LHCN-M2 (cell line): ENCODE data around the gene COL6A3. TPM values are rescaled to one million over a fixed set of nuclear protein-coding genes. Genes with fewer than 3 reads are reported as not detected.
A peak's percentile ranks its signal among the peaks of the same experiment; 100 is the strongest.

Experiments
- DNase-seq: peaks from one replicate; pipeline ENCODE4 v3.0.0-alpha.2; 2012; ENCODE audit warnings: low read depth
- total RNA-seq: library from RNA; depleted of rRNA; stranded (reverse); fragments of >200 nt; gene quantifications from 2 replicates; pipeline ENCODE4 v1.2.3, GENCODE V29; 2014

COL6A3 gene
- total RNA-seq, 1 experiment from 2014 or later = 5.2 TPM

- peak; percentile 57 for DNase-seq
Observed at GRCh38 chr2:237296756-237297155, 117.2 kb downstream of the COL6A3 start.

DNA sequence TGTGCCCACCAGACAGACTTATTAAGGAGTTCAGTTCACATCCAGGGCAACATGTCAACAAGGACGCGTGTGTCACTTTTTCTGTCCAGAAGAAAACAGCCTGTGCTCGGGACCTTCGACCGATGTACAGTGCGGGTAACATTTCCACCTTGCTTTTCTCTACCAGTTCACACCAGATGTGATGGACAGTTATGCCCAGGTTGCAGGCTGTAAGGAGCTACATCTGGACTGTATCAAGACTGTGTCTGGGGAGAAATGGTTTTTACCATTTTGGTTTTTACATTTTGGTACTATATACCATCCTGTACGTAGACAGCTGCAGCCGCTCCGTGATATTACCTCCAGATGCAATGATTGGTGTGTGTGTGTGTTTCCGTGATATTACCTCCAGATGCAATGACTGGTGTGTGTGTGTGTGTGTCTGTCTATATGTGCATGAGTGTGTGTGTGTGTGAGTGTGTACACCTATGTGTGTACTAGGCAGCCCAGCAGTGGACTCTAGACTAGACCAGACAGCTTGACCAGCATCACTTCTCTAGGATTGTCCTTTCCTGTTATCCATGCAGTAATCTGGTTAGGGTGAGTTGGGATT is 118.0 kb downstream of the COL6A3 start:
- no peak for DNase-seq

- no peak for DNase-seq
Observed at GRCh38 chr2:237294460-237294859, 119.5 kb downstream of the COL6A3 start.

DNA sequence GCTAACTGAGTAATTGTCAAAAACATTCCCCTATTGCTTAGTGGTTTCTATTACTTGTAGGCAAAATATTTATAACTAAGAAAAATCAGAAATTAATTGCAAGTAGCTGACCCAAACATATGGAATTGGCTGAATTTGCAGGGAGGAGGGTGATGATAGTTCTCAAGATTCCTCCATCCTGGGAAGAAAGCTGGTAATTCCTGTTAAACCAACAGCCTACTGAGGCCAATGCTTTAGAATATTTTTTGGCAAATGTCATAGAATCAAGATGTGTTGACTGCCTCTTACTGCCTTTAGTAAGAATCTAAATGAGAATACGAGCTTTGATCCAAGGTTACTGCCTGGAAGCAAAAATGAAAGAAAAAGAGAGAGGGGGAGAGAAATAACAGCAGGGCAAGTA is 120.0 kb downstream of the COL6A3 start:
- no peak for DNase-seq

DNA sequence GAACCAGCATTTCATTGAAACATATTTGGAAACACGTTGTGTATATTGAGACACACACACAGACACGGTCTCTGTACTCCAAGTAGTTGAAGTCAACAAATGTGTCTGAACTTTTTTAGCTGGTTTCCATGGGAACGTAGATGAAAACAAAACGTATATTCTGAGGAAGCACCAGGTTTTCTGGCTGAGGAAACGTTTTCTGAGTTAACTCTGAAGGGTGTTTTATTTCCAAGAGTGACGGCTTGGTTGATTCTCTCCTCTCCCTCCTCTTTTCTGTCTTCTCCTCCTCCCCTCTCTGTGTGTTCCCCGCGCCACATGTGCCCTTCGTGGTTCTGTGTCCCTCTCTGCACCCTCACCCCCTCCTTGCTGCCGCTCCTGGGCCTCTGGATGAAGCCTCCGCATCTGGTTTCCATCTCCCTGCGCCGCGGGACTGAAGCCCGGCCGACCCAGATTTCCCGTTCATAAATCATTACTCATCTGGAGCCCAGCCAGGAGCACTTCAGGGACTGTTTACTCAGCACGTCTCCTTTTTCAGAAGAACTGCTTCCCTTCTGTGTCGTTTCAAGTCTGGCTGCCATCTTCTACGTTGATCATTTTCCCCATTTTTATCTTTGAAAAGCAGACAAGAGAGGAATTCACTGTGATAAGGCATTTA is 122.7 kb downstream of the COL6A3 start:
- DNase-seq = peak; percentile 99

DNA sequence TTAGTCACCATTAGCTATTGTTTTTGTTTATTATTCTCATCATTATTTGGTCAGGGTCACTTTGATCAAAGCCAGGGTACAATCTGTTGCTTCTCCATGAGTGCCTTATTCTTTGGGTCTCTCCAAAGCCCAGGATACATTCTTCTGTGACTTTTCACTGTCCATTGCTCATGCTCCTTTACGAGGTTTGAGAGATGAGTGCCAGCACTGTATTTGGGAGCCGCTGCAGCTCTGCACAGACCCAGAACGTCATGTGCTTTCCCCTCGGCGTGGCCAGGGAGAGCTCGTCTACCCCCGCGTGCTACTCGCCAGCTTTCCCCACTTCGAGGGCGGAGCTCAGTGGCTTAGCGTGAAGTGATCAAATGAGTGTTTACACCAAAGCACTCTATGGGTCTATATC is 123.7 kb downstream of the COL6A3 start:
- peak; percentile 75 for DNase-seq

DNA sequence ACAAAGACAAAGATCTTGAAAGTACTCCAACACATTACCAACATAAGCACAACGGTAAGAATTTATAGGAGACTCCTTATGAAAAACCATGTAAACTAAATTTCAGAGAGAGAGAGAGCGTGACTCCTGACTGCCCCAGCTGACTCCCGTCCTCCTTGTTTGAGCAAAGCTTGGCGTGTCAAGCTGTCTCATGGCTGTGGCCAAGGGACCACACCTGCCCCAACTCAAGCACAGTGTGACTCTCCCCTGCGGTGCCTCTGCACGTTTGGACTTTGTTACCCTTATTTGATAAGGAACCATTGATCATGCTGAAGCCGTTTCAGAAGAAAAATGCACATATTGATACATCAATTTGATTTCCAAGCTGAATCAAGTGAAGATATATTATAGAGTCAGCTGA is 124.8 kb downstream of the COL6A3 start:
- DNase-seq = no peak

GRCh38 chr2:237287872-237288271 is 126.1 kb downstream of the COL6A3 start:
- DNase-seq = no peak

- DNase-seq = peak; percentile 83
Observed at GRCh38 chr2:237283131-237283928, 130.6 kb downstream of the COL6A3 start.

DNA sequence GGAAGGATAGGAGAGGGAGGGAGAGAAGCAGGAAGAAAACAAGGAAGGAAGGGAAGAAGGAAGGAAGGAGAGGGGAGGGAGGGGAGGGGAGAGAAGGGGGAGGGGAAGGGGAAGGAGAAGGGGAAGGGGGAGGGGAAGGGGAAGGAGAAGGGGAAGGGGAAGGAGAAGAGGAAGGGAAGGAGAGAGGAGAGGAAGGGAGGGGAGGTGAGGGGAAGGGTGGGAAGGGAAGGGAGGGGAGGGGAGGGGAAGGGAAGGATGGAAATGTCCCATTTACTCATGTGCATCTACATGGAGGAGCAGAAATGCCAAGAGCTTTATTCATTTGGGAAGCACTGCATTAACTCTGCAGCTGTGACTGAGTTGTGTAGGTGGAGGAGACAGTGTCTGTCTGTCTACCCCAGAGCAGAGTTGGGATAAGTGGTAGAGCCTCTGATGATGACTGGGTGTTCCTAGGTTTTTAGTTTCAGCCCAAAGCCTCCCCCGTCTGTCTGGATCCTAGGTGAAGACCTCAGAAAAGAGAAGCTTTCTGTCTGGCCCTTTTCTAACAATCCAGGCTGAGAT is 131.3 kb downstream of the COL6A3 start:
- no peak for DNase-seq

- DNase-seq = peak; percentile 88
Observed at GRCh38 chr2:237281836-237282306, 132.1 kb downstream of the COL6A3 start.

- no peak for DNase-seq
Observed at GRCh38 chr2:237280939-237281338, 133.0 kb downstream of the COL6A3 start.

DNA sequence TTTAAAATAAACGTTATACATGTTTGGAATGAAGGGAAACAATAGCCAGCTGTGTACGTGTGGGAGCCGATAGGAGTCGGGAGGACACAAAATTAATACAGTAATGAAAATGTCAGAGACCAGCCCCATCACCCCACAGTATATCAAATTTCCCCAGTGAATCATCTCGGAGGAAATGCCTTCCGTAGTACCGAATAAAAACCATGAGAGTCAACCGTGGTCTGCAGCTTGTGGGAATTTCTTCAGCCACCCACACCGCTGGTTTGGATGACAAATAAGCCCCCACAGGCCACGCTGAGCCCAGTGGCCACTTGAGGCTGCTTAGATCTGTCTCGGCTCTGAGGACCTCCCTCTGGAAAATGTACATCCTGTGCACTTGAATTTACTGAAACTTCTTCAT is 133.7 kb downstream of the COL6A3 start:
- DNase-seq = peak; percentile 94

DNA sequence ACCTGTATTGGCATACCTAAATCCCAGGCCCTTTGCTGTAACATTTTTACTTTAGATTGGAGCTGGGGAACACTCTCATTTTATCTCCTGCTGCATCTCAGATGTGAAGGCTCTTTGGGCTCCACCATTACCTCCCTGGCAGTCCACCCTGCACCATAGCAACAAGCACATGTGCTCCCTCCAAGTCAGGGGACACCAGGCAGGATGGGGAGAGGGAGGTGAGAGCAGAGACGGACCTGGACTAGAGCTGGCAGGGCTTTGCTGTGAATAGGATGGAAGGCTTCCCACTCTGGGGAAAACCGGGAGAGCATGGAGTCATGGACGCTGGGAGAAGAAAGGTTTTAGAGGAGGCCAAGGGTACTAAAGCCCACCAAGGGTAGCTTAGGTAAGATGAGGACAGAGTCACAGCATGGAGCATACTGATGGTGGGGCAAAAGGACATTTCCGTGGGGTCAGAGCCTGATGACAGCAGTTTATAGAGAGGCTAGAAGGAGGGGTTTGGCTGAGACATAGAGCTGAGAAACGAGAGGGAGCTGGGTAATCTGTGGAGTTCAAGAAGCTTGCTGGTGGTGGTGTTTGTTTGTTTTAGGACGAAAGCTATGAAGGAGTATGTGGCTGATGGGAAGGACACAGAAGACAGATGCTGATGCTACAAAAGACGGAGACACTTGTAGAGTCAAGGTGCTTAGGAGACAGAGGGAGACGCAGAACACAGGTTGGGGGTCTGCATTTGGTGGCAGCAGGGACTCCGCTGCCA is 134.8 kb downstream of the COL6A3 start:
- no peak for DNase-seq

DNA sequence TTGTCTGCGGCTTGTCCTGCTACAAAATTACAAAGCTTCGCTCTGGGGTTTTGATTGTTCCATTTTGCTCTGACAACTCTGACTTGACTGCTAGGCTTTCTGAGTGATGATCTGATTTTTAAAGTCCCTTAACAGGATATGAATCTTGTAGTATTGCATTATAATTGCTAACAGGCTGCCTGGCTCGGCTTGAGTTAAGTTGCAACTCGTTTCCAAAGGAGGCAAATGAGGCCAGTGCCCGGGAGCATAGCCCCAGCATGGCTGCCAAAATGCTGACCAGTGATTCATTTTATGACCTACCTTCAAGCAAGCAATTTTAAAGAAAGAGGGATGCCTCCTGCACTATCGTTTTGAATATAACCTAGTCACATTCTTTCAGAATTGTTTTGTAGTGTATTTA is 135.4 kb downstream of the COL6A3 start:
- DNase-seq = no peak

- DNase-seq = no peak
Observed at GRCh38 chr2:237276716-237277490, 137.1 kb downstream of the COL6A3 start.
